Measurements from ENCODE around the gene FAM47E. TPM values are rescaled to one million over a fixed set of nuclear protein-coding genes. Genes with fewer than 3 reads are reported as not detected.

FAM47E gene
- total and polyA plus RNA-seq, 2 experiments from 2014 or later = 9.3 to 11.1 TPM

DNA sequence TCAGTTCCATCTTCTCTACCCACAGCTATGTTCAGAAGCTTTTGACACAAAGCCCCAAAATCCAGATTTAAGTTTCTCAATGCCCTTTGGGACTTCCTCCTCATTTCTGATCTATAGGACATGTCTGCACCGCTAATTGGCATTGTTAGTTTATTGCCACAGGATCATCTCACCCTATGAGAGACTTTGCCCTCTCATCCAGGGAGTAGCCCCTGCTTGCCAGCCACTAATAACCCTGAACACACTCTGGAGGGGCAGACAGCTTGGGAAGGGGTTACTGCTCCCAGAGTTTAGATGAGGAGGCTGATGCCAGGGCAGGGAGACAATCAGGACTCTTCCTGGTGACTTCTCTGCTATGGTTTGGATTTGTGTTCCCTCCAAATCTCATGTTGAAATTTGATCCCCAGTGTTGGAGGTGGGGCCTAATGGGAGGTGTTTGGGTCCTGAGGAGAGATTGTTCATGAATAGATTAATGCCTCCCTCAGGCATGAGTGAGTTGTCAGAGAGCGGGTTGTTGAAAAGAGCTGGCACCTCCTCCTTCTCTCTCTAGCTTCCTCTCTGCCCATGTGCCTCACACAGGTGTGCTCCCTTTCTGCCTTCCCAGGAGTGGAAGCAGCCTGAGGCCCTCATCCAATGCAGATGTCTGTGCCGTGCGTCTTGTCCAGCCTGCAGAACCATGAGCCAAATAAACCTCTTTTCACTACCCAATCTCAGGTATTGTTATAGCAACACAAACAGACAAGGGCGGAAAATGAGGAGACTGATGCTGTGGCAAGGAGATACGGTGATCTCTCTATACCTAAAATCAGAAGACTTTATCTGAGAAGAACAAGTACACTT lies 34.3 kb upstream of the FAM47E start:
- no peak for TF ChIP-seq EZH2phosphoT487 (IDR thresholded peaks at IDR 0.05; ENCODE audit: low read depth, severe bottlenecking, unreplicated experiment)
- TF ChIP-seq, protein P1, sequence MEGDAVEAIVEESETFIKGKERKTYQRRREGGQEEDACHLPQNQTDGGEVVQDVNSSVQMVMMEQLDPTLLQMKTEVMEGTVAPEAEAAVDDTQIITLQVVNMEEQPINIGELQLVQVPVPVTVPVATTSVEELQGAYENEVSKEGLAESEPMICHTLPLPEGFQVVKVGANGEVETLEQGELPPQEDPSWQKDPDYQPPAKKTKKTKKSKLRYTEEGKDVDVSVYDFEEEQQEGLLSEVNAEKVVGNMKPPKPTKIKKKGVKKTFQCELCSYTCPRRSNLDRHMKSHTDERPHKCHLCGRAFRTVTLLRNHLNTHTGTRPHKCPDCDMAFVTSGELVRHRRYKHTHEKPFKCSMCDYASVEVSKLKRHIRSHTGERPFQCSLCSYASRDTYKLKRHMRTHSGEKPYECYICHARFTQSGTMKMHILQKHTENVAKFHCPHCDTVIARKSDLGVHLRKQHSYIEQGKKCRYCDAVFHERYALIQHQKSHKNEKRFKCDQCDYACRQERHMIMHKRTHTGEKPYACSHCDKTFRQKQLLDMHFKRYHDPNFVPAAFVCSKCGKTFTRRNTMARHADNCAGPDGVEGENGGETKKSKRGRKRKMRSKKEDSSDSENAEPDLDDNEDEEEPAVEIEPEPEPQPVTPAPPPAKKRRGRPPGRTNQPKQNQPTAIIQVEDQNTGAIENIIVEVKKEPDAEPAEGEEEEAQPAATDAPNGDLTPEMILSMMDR (IDR thresholded peaks at IDR 0.05; ENCODE audit: poor library complexity) = no peak
- TF ChIP-seq EZH2 (IDR thresholded peaks at IDR 0.05; ENCODE audit: borderline replicate concordance) = no peak
- Histone ChIP-seq H4K20me1 (ENCODE audit: insufficient read depth, poor library complexity, severe bottlenecking) (no peaks in the 10 kb centered on the region), H3K9me3 (ENCODE audit: low read depth) (no peaks in the 10 kb centered on the region), H3K27me3 (no peaks in the 10 kb centered on the region), H3K79me2 (peaks cover 19% of the 10 kb centered on the region), H3K36me3 (replicated peaks; ENCODE audit: insufficient read depth, low read depth) (no peaks in the 10 kb centered on the region), H2AFZ (no peak overlapping the region), H3K4me3 (no peak overlapping the region), H3K27ac (no peak overlapping the region), H3K9me2 (replicated peaks; ENCODE audit: insufficient read depth) (no peaks in the 10 kb centered on the region), H3K4me1 (ENCODE audit: insufficient read depth) (peaks cover 43% of the 10 kb centered on the region), H3K4me2 (peak overlapping the region; percentile 15)
- no peak for DNase-seq (ENCODE audit: low spot score)
- 92% methylated on average over 6 of the region's 6 CpGs for WGBS (ENCODE audit: low lambda C conversion rate, missing lambda C conversion rate)

DNA sequence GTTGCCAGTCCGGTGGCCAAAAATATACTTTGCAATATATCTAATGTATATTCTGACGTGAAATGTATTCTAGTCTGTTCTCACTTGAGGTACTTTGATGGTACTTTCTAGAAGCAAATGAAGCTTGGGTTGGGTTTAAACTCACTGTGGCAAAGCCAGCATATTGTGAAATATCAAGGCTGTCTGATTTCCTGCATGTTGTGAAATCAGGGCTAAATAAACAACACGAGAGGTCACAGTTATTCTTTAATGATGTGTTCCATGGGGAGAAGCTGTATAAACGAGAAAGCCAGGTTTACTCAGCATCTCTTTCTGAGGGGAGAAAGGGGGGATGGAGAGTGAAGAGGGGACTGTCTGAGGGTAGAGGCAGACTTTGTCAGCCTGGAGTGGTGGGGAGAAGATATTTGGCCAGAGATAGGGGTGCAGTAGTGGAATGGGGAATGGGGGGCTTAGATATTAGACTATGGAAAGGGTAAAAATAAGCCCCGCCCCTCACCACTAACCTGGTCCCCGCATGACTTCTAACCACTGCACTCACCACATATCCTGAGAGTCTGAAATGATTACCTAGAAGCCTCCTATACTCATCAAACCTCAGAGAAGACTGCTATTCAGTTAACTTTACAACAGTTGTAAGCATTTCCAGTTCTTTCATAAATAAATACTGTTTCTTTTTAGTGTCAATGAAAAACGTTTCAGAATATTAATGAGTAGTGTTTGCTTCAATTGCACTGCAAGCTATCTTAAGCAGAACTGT lies 32.0 kb upstream of the FAM47E start:
- Histone ChIP-seq H4K20me1 (ENCODE audit: insufficient read depth, poor library complexity, severe bottlenecking) (no peaks in the 10 kb centered on the region), H3K4me3 (no peak overlapping the region), H3K4me2 (no peak overlapping the region), H3K27me3 (no peaks in the 10 kb centered on the region), H3K27ac (peak overlapping the region; percentile 40), H3K9me3 (ENCODE audit: low read depth) (no peaks in the 10 kb centered on the region), H3K79me2 (peaks cover 5% of the 10 kb centered on the region), H3K4me1 (ENCODE audit: insufficient read depth) (peaks cover 35% of the 10 kb centered on the region), H3K9me2 (replicated peaks; ENCODE audit: insufficient read depth) (no peaks in the 10 kb centered on the region), H3K36me3 (replicated peaks; ENCODE audit: insufficient read depth, low read depth) (no peaks in the 10 kb centered on the region), H2AFZ (no peak overlapping the region)
- TF ChIP-seq, protein P1 (IDR thresholded peaks at IDR 0.05; ENCODE audit: poor library complexity) = no peak
- no peak for TF ChIP-seq EZH2phosphoT487 (IDR thresholded peaks at IDR 0.05; ENCODE audit: low read depth, severe bottlenecking, unreplicated experiment)
- DNase-seq (ENCODE audit: low spot score) = peak; percentile 44
- 58% methylated on average over 7 of the region's 7 CpGs for WGBS (ENCODE audit: low lambda C conversion rate, missing lambda C conversion rate)

DNA sequence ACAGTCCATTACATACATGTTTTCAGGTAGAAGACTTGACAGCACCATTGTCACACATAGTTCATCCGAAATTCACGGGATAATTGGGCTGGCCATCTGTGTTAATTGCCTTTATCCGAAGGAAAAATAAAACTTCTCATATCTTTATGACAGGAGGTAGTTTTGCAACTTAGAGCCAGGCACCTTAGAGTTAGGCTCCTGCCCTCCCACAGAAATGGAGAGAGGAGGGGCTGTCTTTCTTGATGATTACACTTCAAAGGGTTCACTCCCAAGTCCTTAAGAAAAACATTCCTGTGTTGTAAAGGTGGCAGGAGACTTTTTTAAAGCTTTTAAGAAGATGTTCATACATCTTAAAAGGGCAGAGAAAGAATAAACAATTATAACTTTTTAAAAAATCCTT lies 27.4 kb upstream of the FAM47E start:
- H3K9me3 ChIP-seq (ENCODE audit: low read depth) = no peaks in the 10 kb centered on the region
- H2AFZ ChIP-seq = no peak overlapping the region
- H3K27ac ChIP-seq = peak overlapping the region; percentile 58

More for the DNA sequence above, 27.4 kb upstream of the FAM47E start:
- Histone ChIP-seq H3K4me3 (no peak overlapping the region), H3K27me3 (no peaks in the 10 kb centered on the region), H3K36me3 (replicated peaks; ENCODE audit: insufficient read depth, low read depth) (no peaks in the 10 kb centered on the region), H3K9me2 (replicated peaks; ENCODE audit: insufficient read depth) (no peaks in the 10 kb centered on the region), H3K4me2 (peak overlapping the region; percentile 7), H3K79me2 (no peaks in the 10 kb centered on the region), H3K4me1 (ENCODE audit: insufficient read depth) (peaks cover under 1% of the 10 kb centered on the region), H4K20me1 (ENCODE audit: insufficient read depth, poor library complexity, severe bottlenecking) (no peaks in the 10 kb centered on the region)
- DNase-seq (ENCODE audit: low spot score) = no peak
- 55% methylated on average over 3 of the region's 3 CpGs for WGBS (ENCODE audit: low lambda C conversion rate, missing lambda C conversion rate)
- TF ChIP-seq, protein P1 (IDR thresholded peaks at IDR 0.05; ENCODE audit: poor library complexity) = no peak
- TF ChIP-seq EZH2phosphoT487 (IDR thresholded peaks at IDR 0.05; ENCODE audit: low read depth, severe bottlenecking, unreplicated experiment) (no peak), EZH2 (IDR thresholded peaks at IDR 0.05; ENCODE audit: borderline replicate concordance) (no peak)

All from hepatocyte (in vitro differentiated cells).